HCT116 (cell line): ENCODE measurements around the gene MAP3K8. TPM values are rescaled to one million over a fixed set of nuclear protein-coding genes. Genes with fewer than 3 reads are reported as not detected.

Experiments
- ATAC-seq: fragments of 200-7000 bp; cut with Tn5 transposase; 2 replicates; pipeline ENCODE4 v1.9.1; 2020; ENCODE audit warnings: mild to moderate bottlenecking, moderate library complexity
- BruUV-seq: library from RNA; stranded (reverse); fragments of 400-500 nt; replicated peaks from 2 replicates; lab custom pipeline; 2021; lab: Mats Ljungman, UMichigan
- CTCF ChIA-PET: fragments of 300-600 bp; sonication (Branson Sonifier 250); formaldehyde crosslinking; loops from one replicate; lab custom pipeline; 2021; ENCODE audit warnings: antibody characterized with exemption; lab: Charles Lee
- POLR2A ChIA-PET: fragments of 300-600, 350-600 bp; sonication (Branson Sonifier 250); formaldehyde crosslinking; loops from one replicate; lab custom pipeline; 2021; ENCODE audit warnings: antibody characterized with exemption; lab: Charles Lee
- RAD21 ChIA-PET, 2 experiments: fragments of 300-600 bp; sonication (Branson Sonifier 250); formaldehyde crosslinking; loops; one replicate each; lab custom pipeline; 2023; ENCODE audit warnings: low total read pairs in 2 of 2; ENCODE audit not compliant: uncharacterized antibody in 2 of 2, unreplicated experiment in 2 of 2, low non-redundant PET in 1 of 2; lab: Charles Lee
- DNase-seq: peaks from one replicate; pipeline ENCODE4 v3.0.0-alpha.2; 2010; ENCODE audit warnings: low read depth, low spot score
- H2AFZ ChIP-seq: fragments of 200-600 bp; shearing (Covaris generic), sonication (generic); 2 replicates; pipeline ENCODE4 v1.6.1; 2017; ENCODE audit warnings: low read depth, mixed run types, mixed read lengths, antibody characterized with exemption, low read length; ENCODE audit not compliant: poor library complexity, severe bottlenecking
- H3K27ac ChIP-seq: 2 replicates; pipeline ENCODE4 v1.5.1; 2012; ENCODE audit warnings: low read depth, low read length
- H3K27me3 ChIP-seq: fragments of 200-600 bp; sonication (generic); 2 replicates; pipeline ENCODE4 v1.6.1; 2016; ENCODE audit warnings: mixed run types, low read length, mixed read lengths; ENCODE audit not compliant: insufficient read depth
- H3K36me3 ChIP-seq, 2 experiments: fragments of 200-500 bp in 1 of 2; fragments of 200-600 bp in 1 of 2; sonication (Bioruptor generic) in 1 of 2; sonication (generic) in 1 of 2; 2 replicates each; pipeline versions ENCODE4 v1.5.1 to v1.6.1; 2014 to 2016; ENCODE audit warnings: low read length in 2 of 2, inconsistent platforms in 1 of 2, mixed read lengths in 1 of 2, mixed run types in 1 of 2; ENCODE audit not compliant: insufficient read depth in 2 of 2, control insufficient read depth in 1 of 2
- H3K4me1 ChIP-seq, 2 experiments: fragments of 200-600 bp in 1 of 2; sonication (generic) in 1 of 2; 2 replicates each; pipeline versions ENCODE4 v1.5.1 to v1.6.1; 2012 to 2017; ENCODE audit warnings: low read length in 2 of 2, inconsistent platforms in 1 of 2, mild to moderate bottlenecking in 1 of 2, mixed read lengths in 1 of 2, mixed run types in 1 of 2, moderate library complexity in 1 of 2; ENCODE audit not compliant: insufficient read depth in 2 of 2, control insufficient read depth in 1 of 2
- H3K4me2 ChIP-seq: fragments of 200-600 bp; sonication (generic); 2 replicates; pipeline ENCODE4 v1.6.1; 2017; ENCODE audit warnings: mixed run types, low read length, mixed read lengths
- H3K4me3 ChIP-seq, 2 experiments: fragments of 200-600 bp in 1 of 2; sonication (generic) in 1 of 2; replicated peaks in 1 of 2; 2 replicates each; pipeline ENCODE4 v1.5.1; 2011 to 2016; ENCODE audit warnings: low read length in 2 of 2, control low read depth in 1 of 2, low read depth in 1 of 2, mild to moderate bottlenecking in 1 of 2, mixed read lengths in 1 of 2, mixed run types in 1 of 2
- H3K79me2 ChIP-seq: fragments of 200-600 bp; sonication (generic); 2 replicates; pipeline ENCODE4 v1.6.1; 2017; ENCODE audit warnings: mild to moderate bottlenecking, mixed run types, low read length, moderate library complexity, mixed read lengths; ENCODE audit not compliant: insufficient read depth
- H3K9ac ChIP-seq: fragments of 200-600 bp; sonication (generic); 2 replicates; pipeline ENCODE4 v1.6.1; 2016; ENCODE audit warnings: low read length, mixed read lengths
- H3K9me2 ChIP-seq: fragments of 200-600 bp; sonication (generic), shearing (Covaris generic); 2 replicates; pipeline ENCODE4 v1.6.1; 2017; ENCODE audit warnings: mixed run types, mild to moderate bottlenecking, moderate library complexity; ENCODE audit not compliant: insufficient read depth
- H3K9me3 ChIP-seq, 2 experiments: fragments of 200-500 bp in 1 of 2; fragments of 200-600 bp in 1 of 2; sonication (Bioruptor generic) in 1 of 2; sonication (generic) in 1 of 2; 2 replicates each; pipeline ENCODE4 v1.6.1; 2014 to 2017; ENCODE audit warnings: low read length in 2 of 2, mixed read lengths in 2 of 2, inconsistent platforms in 1 of 2, low read depth in 1 of 2, mild to moderate bottlenecking in 1 of 2, mixed run types in 1 of 2, moderate library complexity in 1 of 2; ENCODE audit not compliant: control insufficient read depth in 1 of 2, insufficient read depth in 1 of 2
- H4K20me1 ChIP-seq: fragments of 200-600 bp; sonication (generic), shearing (Covaris generic); 2 replicates; pipeline ENCODE4 v1.6.1; 2017; ENCODE audit warnings: mixed run types, mild to moderate bottlenecking, moderate library complexity; ENCODE audit not compliant: insufficient read depth
- CBX3 ChIP-seq: IDR thresholded peaks from 2 replicates; pipeline ENCODE4 v1.6.1; 2012; ENCODE audit warnings: low read depth
- CEBPB ChIP-seq: IDR thresholded peaks from 2 replicates; pipeline ENCODE4 v1.6.1; 2012; ENCODE audit warnings: low read depth
- EGR1 ChIP-seq: IDR thresholded peaks from 2 replicates; pipeline ENCODE4 v1.6.1; 2012; ENCODE audit warnings: low read depth
- ELF1 ChIP-seq: IDR thresholded peaks from 2 replicates; pipeline ENCODE4 v1.6.1; 2012; ENCODE audit warnings: low read depth, borderline replicate concordance
- EZH2phosphoT487 ChIP-seq: fragments of 200-600 bp; IDR thresholded peaks from 2 replicates; pipeline ENCODE4 v1.6.1; 2018; ENCODE audit warnings: antibody characterized with exemption, borderline replicate concordance
- FOSL1 ChIP-seq: IDR thresholded peaks from 2 replicates; pipeline ENCODE4 v1.6.1; 2012; ENCODE audit warnings: low read depth
- POLR2A ChIP-seq: IDR thresholded peaks from 2 replicates; pipeline ENCODE4 v1.7.0; 2011; ENCODE audit warnings: borderline replicate concordance; ENCODE audit not compliant: insufficient read depth, insufficient read length; ENCODE audit errors: extremely low read depth
- RAD21 ChIP-seq: IDR thresholded peaks from 2 replicates; pipeline ENCODE4 v1.6.1; 2012; ENCODE audit warnings: low read depth, mild to moderate bottlenecking
- SIN3A ChIP-seq: IDR thresholded peaks from 2 replicates; pipeline ENCODE4 v1.6.1; 2012; ENCODE audit warnings: low read depth
- SP1 ChIP-seq: IDR thresholded peaks from 2 replicates; pipeline ENCODE4 v1.6.1; 2012; ENCODE audit warnings: low read depth
- SRF ChIP-seq: IDR thresholded peaks from 2 replicates; pipeline ENCODE4 v1.6.1; 2012; ENCODE audit warnings: low read depth
- TCF7L2 ChIP-seq: IDR thresholded peaks from 2 replicates; pipeline ENCODE4 v1.7.0; 2011; ENCODE audit warnings: borderline replicate concordance, inconsistent platforms; ENCODE audit not compliant: insufficient read depth, insufficient read length; ENCODE audit errors: extremely low read depth
- YY1 ChIP-seq: IDR thresholded peaks from 2 replicates; pipeline ENCODE4 v1.6.1; 2011; ENCODE audit warnings: low read length, low read depth, moderate library complexity, mild to moderate bottlenecking; ENCODE audit not compliant: insufficient replicate concordance; ENCODE audit errors: extremely low read depth
- ZFX ChIP-seq: fragments of 450-650 bp; IDR thresholded peaks from 2 replicates; pipeline ENCODE4 v1.6.1; 2017
- ZNF274 ChIP-seq: fragments of 200-500 bp; sonication (Bioruptor generic); IDR thresholded peaks from 2 replicates; pipeline ENCODE4 v1.6.1; 2014; ENCODE audit warnings: mild to moderate bottlenecking, low read depth, low read length, inconsistent platforms
- intact Hi-C: fragments of 100-400 bp; cut with micrococcal nuclease; formaldehyde crosslinking; loops from 2 replicates; pipeline ENCODE4 v1.10.0; 2022
- total RNA-seq: library from RNA; stranded (reverse); gene quantifications from one replicate; pipeline ENCODE4 v1.2.1, GENCODE V29; 2021; ENCODE audit not compliant: unreplicated experiment
- TF ChIP-seq, protein P1 (sequence below): IDR thresholded peaks from 2 replicates; pipeline ENCODE4 v1.6.1; 2012
- TF ChIP-seq, protein P2 (sequence below): IDR thresholded peaks from 2 replicates; pipeline ENCODE4 v1.6.1; 2012; ENCODE audit warnings: low read depth

The MAP3K8 gene
- total RNA-seq, 1 experiment from 2014 or later: 4.5 TPM

DNA sequence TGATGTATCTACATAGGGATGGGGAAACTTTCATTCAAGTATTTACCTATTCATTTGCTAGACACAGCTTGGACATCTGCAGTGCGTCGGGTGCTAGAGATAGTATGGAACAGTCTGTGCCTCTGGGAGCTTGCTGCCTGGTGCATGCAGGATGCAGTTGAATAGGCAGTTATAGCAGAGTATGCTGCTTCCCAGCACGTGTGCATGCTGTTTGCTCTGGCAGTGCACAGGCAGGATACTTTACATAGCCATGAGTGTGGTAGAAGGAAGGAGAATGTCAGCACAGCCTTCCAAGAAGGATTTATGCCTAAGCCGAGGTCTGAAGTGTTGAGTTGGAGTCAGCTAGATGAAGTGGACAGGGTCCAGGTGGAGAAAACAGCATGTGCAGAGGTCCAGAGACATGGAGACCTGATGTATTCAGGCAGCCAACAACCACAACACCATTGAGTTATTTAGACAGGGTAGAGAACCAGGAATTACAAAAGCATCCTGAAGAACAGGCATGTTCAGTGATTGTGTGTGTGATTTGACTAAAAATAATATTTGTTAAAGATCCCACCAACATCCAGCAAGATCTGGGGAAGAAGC lies 8.1 kb downstream of the MAP3K8 start:
- intact Hi-C loops: no loop called here
- Histone ChIP-seq H3K79me2 (no peaks in the 10 kb centered on the region), H3K9ac (no peak overlapping the region), H3K4me3 (no peak overlapping the region), H3K4me1 (peaks cover 12 to 19% of the 10 kb centered on the region in 2 experiments), H3K9me3 (no peaks in the 10 kb centered on the region), H4K20me1 (no peaks in the 10 kb centered on the region), H3K9me2 (no peaks in the 10 kb centered on the region), H3K36me3 (peaks cover 0 to 2% of the 10 kb centered on the region in 2 experiments; a peak in 2 of 4 replicates), H3K27ac (no peak overlapping the region), H3K4me2 (no peak overlapping the region), H3K27me3 (no peaks in the 10 kb centered on the region), H2AFZ (no peak overlapping the region)
- TF ChIP-seq RAD21: no peak
- TF ChIP-seq SP1: no peak
- CTCF ChIA-PET: no interaction called here
- DNase-seq: no peak
- RAD21 ChIA-PET: no interaction called here
- no TSS peak for BruUV-seq
- POLR2A ChIA-PET: no interaction called here
- ATAC-seq: no peak

DNA sequence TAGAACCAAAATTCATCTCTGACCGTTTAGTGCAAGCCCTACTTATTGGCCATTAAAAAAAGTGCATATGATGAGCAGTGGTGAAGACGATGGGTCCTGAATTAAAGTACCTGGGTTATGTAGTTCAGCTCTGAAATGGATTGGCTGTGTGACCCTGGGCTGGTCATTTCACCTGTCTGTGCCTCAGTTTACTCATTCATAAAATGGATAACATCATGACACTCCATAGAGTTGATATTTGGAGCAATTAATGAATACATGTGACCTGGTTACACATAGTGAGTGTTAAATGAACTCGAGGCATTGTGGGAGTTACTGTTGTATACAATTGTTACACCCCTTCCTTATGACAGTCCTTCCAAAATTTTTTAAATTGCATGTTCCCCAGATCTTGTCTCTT lies 9.1 kb downstream of the MAP3K8 start:
- Histone ChIP-seq H3K4me3 (no peak overlapping the region), H3K36me3 (peaks cover 0 to 2% of the 10 kb centered on the region in 2 experiments; a peak in 2 of 4 replicates), H3K27ac (no peak overlapping the region), H3K9me3 (no peaks in the 10 kb centered on the region), H2AFZ (no peak overlapping the region), H3K9ac (no peak overlapping the region), H3K4me2 (no peak overlapping the region), H3K79me2 (no peaks in the 10 kb centered on the region), H4K20me1 (no peaks in the 10 kb centered on the region), H3K9me2 (no peaks in the 10 kb centered on the region), H3K27me3 (no peaks in the 10 kb centered on the region), H3K4me1 (peaks cover 19 to 28% of the 10 kb centered on the region in 2 experiments)
- ChIA-PET RAD21 (no interaction called here), CTCF (no interaction called here), POLR2A (no interaction called here)
- DNase-seq (no peak), ATAC-seq (no peak)
- intact Hi-C loops: no loop called here
- no TSS peak for BruUV-seq
- TF ChIP-seq EZH2phosphoT487: no peak
- no peak for TF ChIP-seq FOSL1
- TF ChIP-seq RAD21: no peak
- no peak for TF ChIP-seq SRF
- TF ChIP-seq, protein P1, sequence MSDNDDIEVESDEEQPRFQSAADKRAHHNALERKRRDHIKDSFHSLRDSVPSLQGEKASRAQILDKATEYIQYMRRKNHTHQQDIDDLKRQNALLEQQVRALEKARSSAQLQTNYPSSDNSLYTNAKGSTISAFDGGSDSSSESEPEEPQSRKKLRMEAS: no peak
- no peak for TF ChIP-seq CEBPB
- TF ChIP-seq CBX3: no peak
- no peak for TF ChIP-seq ELF1
- TF ChIP-seq SP1: no peak
- TF ChIP-seq ZNF274: no peak
- no peak for TF ChIP-seq SIN3A
- TF ChIP-seq POLR2A: no peak
- TF ChIP-seq EGR1: no peak
- TF ChIP-seq ZFX: no peak
- TF ChIP-seq, protein P2, sequence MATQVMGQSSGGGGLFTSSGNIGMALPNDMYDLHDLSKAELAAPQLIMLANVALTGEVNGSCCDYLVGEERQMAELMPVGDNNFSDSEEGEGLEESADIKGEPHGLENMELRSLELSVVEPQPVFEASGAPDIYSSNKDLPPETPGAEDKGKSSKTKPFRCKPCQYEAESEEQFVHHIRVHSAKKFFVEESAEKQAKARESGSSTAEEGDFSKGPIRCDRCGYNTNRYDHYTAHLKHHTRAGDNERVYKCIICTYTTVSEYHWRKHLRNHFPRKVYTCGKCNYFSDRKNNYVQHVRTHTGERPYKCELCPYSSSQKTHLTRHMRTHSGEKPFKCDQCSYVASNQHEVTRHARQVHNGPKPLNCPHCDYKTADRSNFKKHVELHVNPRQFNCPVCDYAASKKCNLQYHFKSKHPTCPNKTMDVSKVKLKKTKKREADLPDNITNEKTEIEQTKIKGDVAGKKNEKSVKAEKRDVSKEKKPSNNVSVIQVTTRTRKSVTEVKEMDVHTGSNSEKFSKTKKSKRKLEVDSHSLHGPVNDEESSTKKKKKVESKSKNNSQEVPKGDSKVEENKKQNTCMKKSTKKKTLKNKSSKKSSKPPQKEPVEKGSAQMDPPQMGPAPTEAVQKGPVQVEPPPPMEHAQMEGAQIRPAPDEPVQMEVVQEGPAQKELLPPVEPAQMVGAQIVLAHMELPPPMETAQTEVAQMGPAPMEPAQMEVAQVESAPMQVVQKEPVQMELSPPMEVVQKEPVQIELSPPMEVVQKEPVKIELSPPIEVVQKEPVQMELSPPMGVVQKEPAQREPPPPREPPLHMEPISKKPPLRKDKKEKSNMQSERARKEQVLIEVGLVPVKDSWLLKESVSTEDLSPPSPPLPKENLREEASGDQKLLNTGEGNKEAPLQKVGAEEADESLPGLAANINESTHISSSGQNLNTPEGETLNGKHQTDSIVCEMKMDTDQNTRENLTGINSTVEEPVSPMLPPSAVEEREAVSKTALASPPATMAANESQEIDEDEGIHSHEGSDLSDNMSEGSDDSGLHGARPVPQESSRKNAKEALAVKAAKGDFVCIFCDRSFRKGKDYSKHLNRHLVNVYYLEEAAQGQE: no peak
- TF ChIP-seq TCF7L2: no peak
- TF ChIP-seq YY1: no peak
